ENCODE data around the gene FCN3.

FCN3 gene

GRCh38 chr1:27380224-27380623 is 5.6 kb upstream of the FCN3 start:
- no peak for TF ChIP-seq CTCF (IDR thresholded peaks at IDR 0.05; ENCODE audit: insufficient read depth, low read depth, low read length, missing control alignments)
- no peak overlapping the region for H3K4me3 ChIP-seq (ENCODE audit: low read length)
- no peak for DNase-seq (ENCODE audit: low read depth)

- TF ChIP-seq CTCF (IDR thresholded peaks at IDR 0.05; ENCODE audit: insufficient read depth, low read depth, low read length, missing control alignments) = peak; percentile 29
- H3K4me3 ChIP-seq (ENCODE audit: low read length) = no peak overlapping the region
- peak; percentile 38 for DNase-seq (ENCODE audit: low read depth)
Measured at GRCh38 chr1:27379564-27380122, 5.0 kb upstream of the FCN3 start.

GRCh38 chr1:27377760-27378495 is 3.3 kb upstream of the FCN3 start:
- no peak for DNase-seq (ENCODE audit: low read depth)
- TF ChIP-seq CTCF (IDR thresholded peaks at IDR 0.05; ENCODE audit: insufficient read depth, low read depth, low read length, missing control alignments) = no peak
- no peak overlapping the region for H3K4me3 ChIP-seq (ENCODE audit: low read length)

GRCh38 chr1:27372808-27373690 is 1.6 kb downstream of the FCN3 start:
- DNase-seq (ENCODE audit: low read depth) = no peak
- TF ChIP-seq CTCF (IDR thresholded peaks at IDR 0.05; ENCODE audit: insufficient read depth, low read depth, low read length, missing control alignments) = no peak

GRCh38 chr1:27372022-27372807 is 2.4 kb downstream of the FCN3 start:
- no peak for TF ChIP-seq CTCF (IDR thresholded peaks at IDR 0.05; ENCODE audit: insufficient read depth, low read depth, low read length, missing control alignments)
- no peak for DNase-seq (ENCODE audit: low read depth)
- H3K4me3 ChIP-seq (ENCODE audit: low read length) = no peak overlapping the region

More at GRCh38 chr1:27372808-27373690, 1.6 kb downstream of the FCN3 start:
- no peak overlapping the region for H3K4me3 ChIP-seq (ENCODE audit: low read length)

GRCh38 chr1:27368869-27369582 is 5.6 kb downstream of the FCN3 start:
- H3K4me3 ChIP-seq (ENCODE audit: low read length) = no peak overlapping the region
- peak; percentile 31 for TF ChIP-seq CTCF (IDR thresholded peaks at IDR 0.05; ENCODE audit: insufficient read depth, low read depth, low read length, missing control alignments)

More at GRCh38 chr1:27368869-27369582, 5.6 kb downstream of the FCN3 start:
- DNase-seq (ENCODE audit: low read depth) = no peak
